PFSK-1 (cell line): Measurements from ENCODE around the gene TMEM132D.

Experiments
- FOXP2 ChIP-seq: optimal IDR thresholded peaks from 2 replicates; pipeline ENCODE3; 2011; ENCODE audit warnings: borderline replicate concordance, control low read depth, inconsistent platforms; ENCODE audit not compliant: insufficient read depth; ENCODE audit errors: extremely low read length, extremely low read depth
- POLR2AphosphoS5 ChIP-seq: IDR thresholded peaks from 2 replicates; pipeline ENCODE4 v1.6.1; 2012; ENCODE audit warnings: low read depth, mild to moderate bottlenecking, control low read depth, low read length, moderate library complexity
- SIN3A ChIP-seq: IDR thresholded peaks from 2 replicates; pipeline ENCODE4 v1.6.1; 2012; ENCODE audit warnings: mild to moderate bottlenecking, low read length, moderate library complexity, borderline replicate concordance; ENCODE audit not compliant: insufficient read depth
- TAF1 ChIP-seq: IDR thresholded peaks from 2 replicates; pipeline ENCODE4 v1.6.1; 2012; ENCODE audit warnings: low read length, control low read depth, borderline replicate concordance; ENCODE audit not compliant: insufficient read depth
- TF ChIP-seq, protein P1 (sequence below), 2 experiments: IDR thresholded peaks; 2 replicates each; pipeline versions ENCODE4 v1.6.1 to v1.8.0; 2011 to 2012; ENCODE audit warnings: low read depth in 2 of 2, low read length in 2 of 2, control low read depth in 1 of 2, inconsistent platforms in 1 of 2, mild to moderate bottlenecking in 1 of 2, moderate library complexity in 1 of 2; ENCODE audit not compliant: insufficient read depth in 1 of 2

TMEM132D gene

DNA sequence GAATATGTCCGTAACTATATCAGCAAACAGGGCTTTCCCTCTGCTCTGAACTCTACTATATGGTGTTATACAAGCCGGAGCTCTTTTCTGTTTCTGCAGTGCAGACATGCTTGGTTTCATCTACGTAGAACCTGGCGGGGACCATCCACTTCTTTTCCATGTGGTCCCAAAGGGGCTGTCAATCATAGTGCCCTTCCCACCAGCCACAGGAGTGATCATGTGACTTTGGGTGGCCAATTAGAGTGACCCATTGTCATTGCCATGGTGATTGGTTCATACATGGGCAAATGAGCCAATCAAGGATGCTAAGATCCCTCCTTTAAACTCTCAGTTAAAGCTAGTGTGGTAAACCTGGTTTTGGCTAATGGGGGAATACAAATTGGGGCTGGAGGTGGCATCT lies 281.3 kb downstream of the TMEM132D start:
- TF ChIP-seq TAF1: no peak
- TF ChIP-seq FOXP2: no peak
- TF ChIP-seq, protein P1, sequence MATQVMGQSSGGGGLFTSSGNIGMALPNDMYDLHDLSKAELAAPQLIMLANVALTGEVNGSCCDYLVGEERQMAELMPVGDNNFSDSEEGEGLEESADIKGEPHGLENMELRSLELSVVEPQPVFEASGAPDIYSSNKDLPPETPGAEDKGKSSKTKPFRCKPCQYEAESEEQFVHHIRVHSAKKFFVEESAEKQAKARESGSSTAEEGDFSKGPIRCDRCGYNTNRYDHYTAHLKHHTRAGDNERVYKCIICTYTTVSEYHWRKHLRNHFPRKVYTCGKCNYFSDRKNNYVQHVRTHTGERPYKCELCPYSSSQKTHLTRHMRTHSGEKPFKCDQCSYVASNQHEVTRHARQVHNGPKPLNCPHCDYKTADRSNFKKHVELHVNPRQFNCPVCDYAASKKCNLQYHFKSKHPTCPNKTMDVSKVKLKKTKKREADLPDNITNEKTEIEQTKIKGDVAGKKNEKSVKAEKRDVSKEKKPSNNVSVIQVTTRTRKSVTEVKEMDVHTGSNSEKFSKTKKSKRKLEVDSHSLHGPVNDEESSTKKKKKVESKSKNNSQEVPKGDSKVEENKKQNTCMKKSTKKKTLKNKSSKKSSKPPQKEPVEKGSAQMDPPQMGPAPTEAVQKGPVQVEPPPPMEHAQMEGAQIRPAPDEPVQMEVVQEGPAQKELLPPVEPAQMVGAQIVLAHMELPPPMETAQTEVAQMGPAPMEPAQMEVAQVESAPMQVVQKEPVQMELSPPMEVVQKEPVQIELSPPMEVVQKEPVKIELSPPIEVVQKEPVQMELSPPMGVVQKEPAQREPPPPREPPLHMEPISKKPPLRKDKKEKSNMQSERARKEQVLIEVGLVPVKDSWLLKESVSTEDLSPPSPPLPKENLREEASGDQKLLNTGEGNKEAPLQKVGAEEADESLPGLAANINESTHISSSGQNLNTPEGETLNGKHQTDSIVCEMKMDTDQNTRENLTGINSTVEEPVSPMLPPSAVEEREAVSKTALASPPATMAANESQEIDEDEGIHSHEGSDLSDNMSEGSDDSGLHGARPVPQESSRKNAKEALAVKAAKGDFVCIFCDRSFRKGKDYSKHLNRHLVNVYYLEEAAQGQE (IDR thresholded peaks at IDR 0.05; ENCODE audit: insufficient read depth in 1 of 2, low read depth in 2 of 2, low read length in 2 of 2): no peak
- TF ChIP-seq POLR2AphosphoS5: no peak

DNA sequence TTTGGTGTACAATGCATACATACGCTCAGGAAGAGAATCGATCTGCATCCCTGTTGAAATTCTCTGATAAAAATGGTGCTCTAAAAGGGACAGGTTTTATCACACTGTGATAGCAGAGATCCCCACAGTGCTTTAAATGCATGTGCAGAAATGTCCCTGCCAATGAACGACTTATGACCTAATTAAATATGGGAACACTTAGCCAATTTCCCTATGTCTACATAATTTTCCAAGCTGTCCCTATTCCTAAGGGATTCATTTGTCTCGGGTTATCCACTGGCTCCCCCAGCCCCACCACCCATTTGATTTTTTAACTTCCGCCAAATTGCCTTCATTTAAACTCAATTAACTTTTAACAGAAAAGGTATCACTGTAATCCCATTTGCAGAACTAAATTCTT lies 284.6 kb downstream of the TMEM132D start:
- TF ChIP-seq TAF1 (no peak), POLR2AphosphoS5 (no peak), FOXP2 (no peak), SIN3A (no peak)
- TF ChIP-seq, protein P1 (IDR thresholded peaks at IDR 0.05; ENCODE audit: insufficient read depth in 1 of 2, low read depth in 2 of 2, low read length in 2 of 2): no peak

DNA sequence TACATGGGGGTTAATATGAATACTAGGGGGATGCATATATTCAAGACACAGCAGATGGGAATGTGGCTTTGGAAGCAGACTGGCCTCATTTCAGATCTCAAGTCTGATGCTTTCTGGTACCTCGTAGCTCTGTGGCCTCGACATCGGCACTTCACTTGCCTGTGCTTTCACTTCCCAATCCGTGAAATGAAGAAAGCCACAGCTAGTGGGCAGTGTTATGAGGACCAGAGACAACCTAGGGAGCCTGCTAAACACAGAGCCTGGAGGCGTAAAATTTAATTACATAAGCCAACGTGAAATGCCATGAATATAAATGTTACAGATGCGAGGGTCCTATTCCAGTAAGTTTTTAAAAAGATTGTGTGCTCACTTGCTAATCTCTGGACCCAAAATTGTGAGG lies 286.0 kb downstream of the TMEM132D start:
- TF ChIP-seq, protein P1 (IDR thresholded peaks at IDR 0.05; ENCODE audit: insufficient read depth in 1 of 2, low read depth in 2 of 2, low read length in 2 of 2): no peak
- no peak for TF ChIP-seq SIN3A

DNA sequence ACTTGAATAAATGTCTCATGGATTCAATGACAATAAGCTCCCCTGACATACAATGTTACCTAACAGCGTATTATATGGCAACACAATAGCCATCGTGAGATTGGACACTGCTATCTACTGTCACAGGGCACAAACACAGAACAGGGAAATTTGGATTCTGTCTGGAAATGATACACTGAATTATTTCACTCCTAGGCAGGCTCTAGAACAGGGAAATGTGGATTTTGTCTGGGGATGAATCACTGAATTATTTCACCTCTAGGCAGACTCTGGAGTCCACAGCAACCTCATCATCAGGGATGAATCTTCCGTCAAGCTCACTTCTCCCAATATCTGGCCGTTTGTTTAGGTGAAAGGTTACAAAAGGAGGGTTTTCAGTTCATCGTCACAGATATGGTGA lies 288.8 kb downstream of the TMEM132D start:
- TF ChIP-seq TAF1 (no peak), POLR2AphosphoS5 (no peak), FOXP2 (no peak)

DNA sequence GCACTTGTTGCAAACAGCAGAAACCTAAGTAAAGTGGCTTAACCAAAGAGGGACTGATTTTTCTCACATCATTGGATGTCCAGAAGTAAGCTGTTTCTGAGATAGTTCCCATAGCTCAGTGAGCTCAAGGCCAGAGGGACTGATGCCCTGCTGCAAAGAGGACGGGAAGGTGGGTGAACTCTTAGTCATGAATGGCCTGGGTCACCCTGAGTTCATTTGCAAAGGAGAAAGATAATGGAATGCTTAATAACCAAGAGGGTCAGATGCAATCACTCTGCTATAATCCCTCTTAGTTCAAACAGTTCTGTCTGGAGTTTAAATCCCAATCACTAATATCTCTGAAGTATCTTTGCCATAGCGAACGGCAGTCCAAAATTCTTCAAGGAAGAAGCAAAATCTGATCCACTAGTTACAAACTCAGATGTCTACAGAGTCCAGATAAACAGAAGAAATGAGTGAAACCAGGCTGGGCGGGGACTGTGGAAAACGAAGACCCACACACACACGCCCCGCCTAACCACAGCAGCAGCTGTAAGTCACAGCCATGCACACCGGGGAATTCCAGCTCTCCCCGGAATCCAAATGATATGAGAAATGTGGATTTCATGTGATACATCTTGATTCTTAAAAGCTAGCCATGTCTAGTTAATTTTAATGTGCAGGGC lies 289.5 kb downstream of the TMEM132D start:
- TF ChIP-seq, protein P1 (IDR thresholded peaks at IDR 0.05; ENCODE audit: insufficient read depth in 1 of 2, low read depth in 2 of 2, low read length in 2 of 2): no peak
- TF ChIP-seq SIN3A: no peak
- no peak for TF ChIP-seq TAF1
- no peak for TF ChIP-seq FOXP2
- TF ChIP-seq POLR2AphosphoS5: no peak
